Neural progenitor cell (in vitro differentiated cells): ENCODE data around the gene SYNRG. TPM values are rescaled to one million over a fixed set of nuclear protein-coding genes. Genes with fewer than 3 reads are reported as not detected.
"Not testable (repeated sequence)": the region's sequence is repeated elsewhere in the genome, so short reads cannot be mapped to it uniquely, and the experiment has no call there.

Source experiments
- DNase-seq: peaks from one replicate; pipeline ENCODE4 v3.0.0-alpha.2; 2016; ENCODE audit warnings: low spot score
- H2AFZ ChIP-seq: fragments of 200-600 bp; sonication (generic); replicated peaks from 2 replicates; pipeline ENCODE4 v1.6.1; 2016; ENCODE audit warnings: antibody characterized with exemption
- H3F3A ChIP-seq: fragments of 200-600 bp; sonication (generic); 2 replicates; pipeline ENCODE4 v1.6.1; 2016; ENCODE audit warnings: antibody characterized with exemption, low read depth
- H3K27ac ChIP-seq: fragments of 200-600 bp; sonication (generic); 2 replicates; pipeline ENCODE4 v1.5.1; 2016; ENCODE audit warnings: mild to moderate bottlenecking
- H3K27me3 ChIP-seq: fragments of 200-600 bp; sonication (generic); 2 replicates; pipeline ENCODE4 v1.6.1; 2016; ENCODE audit warnings: mild to moderate bottlenecking, moderate library complexity
- H3K36me3 ChIP-seq: fragments of 200-600 bp; sonication (generic); 2 replicates; pipeline ENCODE4 v1.5.1; 2016
- H3K4me1 ChIP-seq: fragments of 200-600 bp; sonication (generic); 2 replicates; pipeline ENCODE4 v1.6.1; 2016; ENCODE audit warnings: mixed run types
- H3K4me2 ChIP-seq: fragments of 200-600 bp; sonication (generic); 2 replicates; pipeline ENCODE4 v1.6.1; 2016
- H3K4me3 ChIP-seq: fragments of 200-600 bp; sonication (generic); 2 replicates; pipeline ENCODE4 v1.5.1; 2016
- H3K79me2 ChIP-seq: fragments of 200-600 bp; sonication (generic); 2 replicates; pipeline ENCODE4 v1.6.1; 2016; ENCODE audit warnings: low read depth
- H3K9ac ChIP-seq: fragments of 200-600 bp; sonication (generic); 2 replicates; pipeline ENCODE4 v1.6.1; 2016
- H3K9me3 ChIP-seq: fragments of 200-600 bp; sonication (generic); 2 replicates; pipeline ENCODE4 v1.5.1; 2016; ENCODE audit warnings: low read depth
- H4K20me1 ChIP-seq: fragments of 200-600 bp; sonication (generic); 2 replicates; pipeline ENCODE4 v1.6.1; 2016; ENCODE audit warnings: low read depth
- H3K27ac Mint-ChIP-seq: 3 replicates; pipeline ENCODE4 v1.8.0; 2021; ENCODE audit warnings: mixed read lengths
- H3K27me3 Mint-ChIP-seq: 2 replicates; pipeline ENCODE4 v1.8.0; 2022; ENCODE audit warnings: low read depth, mild to moderate bottlenecking, inconsistent platforms, moderate library complexity, mixed read lengths; ENCODE audit not compliant: insufficient read depth
- H3K36me3 Mint-ChIP-seq: 3 replicates; pipeline ENCODE4 v1.8.0; 2021; ENCODE audit warnings: mixed read lengths
- H3K4me1 Mint-ChIP-seq: 3 replicates; pipeline ENCODE4 v1.8.0; 2021; ENCODE audit warnings: mixed read lengths
- H3K4me3 Mint-ChIP-seq: 3 replicates; pipeline ENCODE4 v1.8.0; 2021; ENCODE audit warnings: mild to moderate bottlenecking, moderate library complexity, mixed read lengths
- H3K9me3 Mint-ChIP-seq: 3 replicates; pipeline ENCODE4 v1.8.0; 2020; ENCODE audit warnings: mixed read lengths
- CTCF ChIP-seq: fragments of 200-600 bp; sonication (generic); IDR thresholded peaks from 2 replicates; pipeline ENCODE4 v1.5.1; 2017; ENCODE audit warnings: antibody characterized with exemption, mild to moderate bottlenecking
- EZH2 ChIP-seq: fragments of 200-600 bp; sonication (generic); IDR thresholded peaks from 2 replicates; pipeline ENCODE4 v1.6.1; 2017; ENCODE audit warnings: antibody characterized with exemption, mild to moderate bottlenecking, moderate library complexity
- EZH2phosphoT487 ChIP-seq: fragments of 200-600 bp; sonication (generic); IDR thresholded peaks from 2 replicates; pipeline ENCODE4 v1.6.1; 2017; ENCODE audit warnings: antibody characterized with exemption
- total RNA-seq: library from RNA; depleted of rRNA; stranded (reverse); fragments of >200 nt; gene quantifications from 2 replicates; pipeline ENCODE4 v1.2.3, GENCODE V29; 2015; ENCODE audit warnings: low replicate concordance

Gene SYNRG
- total RNA-seq, 1 donor from 2014 or later = 22.4 TPM

- H3K9me3 ChIP-seq = no peaks in the 10 kb centered on the region
- peaks cover 5% of the 10 kb centered on the region for H3K4me1 ChIP-seq
- no peak for DNase-seq
- H3K27me3 ChIP-seq = peaks cover 14% of the 10 kb centered on the region
- H3K4me3 ChIP-seq = no peak overlapping the region
- H3K36me3 Mint-ChIP-seq = peaks cover 34% of the 10 kb centered on the region
- H3K9me3 Mint-ChIP-seq = no peaks in the 10 kb centered on the region
- H3K4me2 ChIP-seq = no peak overlapping the region
- H3K4me1 Mint-ChIP-seq = peaks cover 12% of the 10 kb centered on the region
- H4K20me1 ChIP-seq = peaks cover 13% of the 10 kb centered on the region
- peaks cover 73% of the 10 kb centered on the region for H3K79me2 ChIP-seq
- no peaks in the 10 kb centered on the region for H3K27me3 Mint-ChIP-seq
- peaks cover 31% of the 10 kb centered on the region for H3K36me3 ChIP-seq
- no peak overlapping the region for H3K27ac ChIP-seq
- TF ChIP-seq CTCF = no peak
- TF ChIP-seq EZH2phosphoT487 = no peak
- no peak overlapping the region for H3K9ac ChIP-seq
- no peak overlapping the region for H2AFZ ChIP-seq
- H3F3A ChIP-seq = peaks cover 7% of the 10 kb centered on the region
- H3K27ac Mint-ChIP-seq = no peak overlapping the region
- H3K4me3 Mint-ChIP-seq = no peak overlapping the region
Measured at GRCh38 chr17:37640015-37640414, 30.8 kb upstream of the SYNRG start.

DNA sequence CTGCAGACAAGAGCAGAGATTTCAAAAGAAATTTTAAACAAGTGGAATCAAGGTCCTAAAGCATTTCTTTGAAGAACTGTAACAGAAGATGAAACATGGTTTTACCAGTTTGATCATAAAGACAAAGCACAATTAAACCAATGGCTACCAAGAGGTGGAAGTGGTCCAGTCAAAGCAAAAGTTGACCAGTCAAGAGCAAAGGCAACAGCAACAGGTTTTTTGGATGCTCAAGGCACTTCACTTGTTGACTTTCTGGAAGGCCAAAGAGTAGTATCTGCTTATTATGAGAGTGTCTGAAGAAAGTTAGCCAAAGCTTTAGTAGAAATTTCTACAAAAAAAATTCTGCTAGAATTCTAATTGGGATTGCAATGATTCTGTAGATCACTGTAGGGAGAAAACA is 28.7 kb upstream of the SYNRG start:
- H3K4me1 ChIP-seq = peaks cover 5% of the 10 kb centered on the region
- no peaks in the 10 kb centered on the region for H3K9me3 ChIP-seq
- H3K79me2 ChIP-seq = peaks cover 70% of the 10 kb centered on the region
- peaks cover 31% of the 10 kb centered on the region for H3K36me3 ChIP-seq
- no peak overlapping the region for H3K4me3 ChIP-seq
- TF ChIP-seq EZH2 (no peak), CTCF (no peak), EZH2phosphoT487 (no peak)
- no peaks in the 10 kb centered on the region for H3K27me3 Mint-ChIP-seq
- no peak overlapping the region for H3K27ac Mint-ChIP-seq
- no peak overlapping the region for H3K4me2 ChIP-seq
- peaks cover 9% of the 10 kb centered on the region for H3K4me1 Mint-ChIP-seq
- H3K27me3 ChIP-seq = no peaks in the 10 kb centered on the region
- H2AFZ ChIP-seq = no peak overlapping the region
- H3K27ac ChIP-seq = no peak overlapping the region
- H3F3A ChIP-seq = peaks cover 5% of the 10 kb centered on the region
- no peak for DNase-seq
- H3K36me3 Mint-ChIP-seq = peaks cover 34% of the 10 kb centered on the region
- no peaks in the 10 kb centered on the region for H3K9me3 Mint-ChIP-seq
- H4K20me1 ChIP-seq = peaks cover 14% of the 10 kb centered on the region
- no peak overlapping the region for H3K4me3 Mint-ChIP-seq
- H3K9ac ChIP-seq = no peak overlapping the region

GRCh38 chr17:37616430-37616829 is 7.2 kb upstream of the SYNRG start:
- not testable (repeated sequence) for H3K4me2 ChIP-seq, H3K27ac ChIP-seq, H3K27ac Mint-ChIP-seq, H4K20me1 ChIP-seq, H3K9ac ChIP-seq, H3K4me3 ChIP-seq, H3K9me3 Mint-ChIP-seq, H3F3A ChIP-seq, H3K9me3 ChIP-seq, H3K27me3 ChIP-seq, H3K4me1 Mint-ChIP-seq, H3K4me1 ChIP-seq, DNase-seq, H2AFZ ChIP-seq, H3K27me3 Mint-ChIP-seq, H3K4me3 Mint-ChIP-seq, H3K79me2 ChIP-seq
- H3K36me3 ChIP-seq = peaks cover 41% of the 10 kb centered on the region
- peaks cover 19% of the 10 kb centered on the region for H3K36me3 Mint-ChIP-seq

GRCh38 chr17:37614823-37615222 is 5.6 kb upstream of the SYNRG start:
- Histone ChIP-seq H3F3A (peaks cover 25% of the 10 kb centered on the region), H3K79me2 (no peaks in the 10 kb centered on the region), H3K27me3 (no peaks in the 10 kb centered on the region), H3K4me3 (no peak overlapping the region), H3K9me3 (no peaks in the 10 kb centered on the region), H3K9ac (no peak overlapping the region), H4K20me1 (no peaks in the 10 kb centered on the region), H3K36me3 (peaks cover 25% of the 10 kb centered on the region), H3K4me1 (no peaks in the 10 kb centered on the region), H2AFZ (no peak overlapping the region), H3K4me2 (no peak overlapping the region), H3K27ac (no peak overlapping the region)
- no peaks in the 10 kb centered on the region for H3K4me1 Mint-ChIP-seq
- H3K27me3 Mint-ChIP-seq = no peaks in the 10 kb centered on the region
- DNase-seq = no peak
- H3K36me3 Mint-ChIP-seq = peaks cover 15% of the 10 kb centered on the region
- no peak overlapping the region for H3K27ac Mint-ChIP-seq
- H3K9me3 Mint-ChIP-seq = no peaks in the 10 kb centered on the region
- no peak overlapping the region for H3K4me3 Mint-ChIP-seq
- no peak for TF ChIP-seq CTCF
- TF ChIP-seq EZH2phosphoT487 = no peak
- TF ChIP-seq EZH2 = no peak
